ENCODE results near the gene MAD1L1.

Gene MAD1L1

DNA sequence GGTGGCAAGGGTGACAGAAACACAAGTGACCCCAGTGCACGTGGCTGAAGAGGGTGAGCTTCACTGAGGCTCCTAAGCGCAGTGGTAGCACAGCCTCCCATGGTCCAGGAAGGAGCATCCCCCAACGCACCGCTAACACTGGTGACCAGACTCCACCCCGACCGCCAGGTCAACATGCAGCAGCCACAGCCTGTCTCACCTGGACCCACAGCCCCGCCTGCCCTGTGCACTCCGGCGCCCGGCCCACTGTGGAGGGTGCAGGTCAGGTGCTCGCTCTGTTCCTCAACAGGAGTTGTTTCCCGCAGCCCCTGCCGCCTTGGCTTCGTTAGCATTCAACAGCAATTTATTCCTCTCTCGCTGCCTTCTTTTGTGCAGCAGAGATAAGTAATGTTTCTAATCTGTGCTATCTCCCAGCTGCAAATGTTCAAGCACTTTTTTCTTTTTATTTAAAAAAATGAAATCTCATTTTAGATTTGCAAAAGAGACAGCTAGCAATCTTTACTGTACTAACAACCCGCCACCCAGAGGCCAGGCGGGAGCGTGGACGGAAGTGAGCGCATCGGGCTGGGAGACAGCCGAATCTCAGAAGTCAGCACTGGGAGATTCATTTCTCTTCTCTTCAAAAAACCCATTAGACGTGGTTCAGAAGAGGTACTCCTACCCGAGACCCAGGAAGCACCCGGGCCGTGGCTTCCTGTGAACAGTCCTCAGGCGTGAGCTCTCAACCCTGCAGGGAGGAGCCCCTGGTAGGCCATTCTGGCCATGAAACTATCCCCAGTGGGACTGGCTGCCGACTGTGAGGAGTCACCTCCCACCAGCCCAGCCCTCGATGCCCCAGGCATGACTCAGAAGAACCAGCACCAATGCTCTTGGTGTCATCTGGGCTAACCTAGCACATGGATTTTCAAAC lies 133.4 kb downstream of the MAD1L1 start:
- DNase-seq, result no peak

DNA sequence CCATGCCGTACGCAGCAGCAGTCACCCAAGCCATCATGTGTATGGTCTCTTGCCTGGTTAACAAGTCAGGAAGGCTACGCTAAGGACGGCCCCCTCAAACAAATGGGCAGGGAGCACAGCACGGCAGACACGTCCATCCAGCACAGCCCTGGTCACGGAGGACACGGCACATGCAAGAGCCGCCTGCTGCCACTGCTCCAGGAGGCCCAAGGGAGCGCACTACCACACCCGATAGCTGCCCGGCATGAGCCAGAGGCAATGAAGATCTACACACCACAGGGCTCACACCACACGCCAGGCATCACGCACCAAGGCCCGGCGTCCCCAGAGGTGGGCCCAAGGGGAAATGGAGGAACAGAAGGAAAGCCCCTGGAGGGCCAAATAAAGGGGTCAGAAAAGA lies 134.2 kb downstream of the MAD1L1 start:
- DNase-seq, result no peak

DNA sequence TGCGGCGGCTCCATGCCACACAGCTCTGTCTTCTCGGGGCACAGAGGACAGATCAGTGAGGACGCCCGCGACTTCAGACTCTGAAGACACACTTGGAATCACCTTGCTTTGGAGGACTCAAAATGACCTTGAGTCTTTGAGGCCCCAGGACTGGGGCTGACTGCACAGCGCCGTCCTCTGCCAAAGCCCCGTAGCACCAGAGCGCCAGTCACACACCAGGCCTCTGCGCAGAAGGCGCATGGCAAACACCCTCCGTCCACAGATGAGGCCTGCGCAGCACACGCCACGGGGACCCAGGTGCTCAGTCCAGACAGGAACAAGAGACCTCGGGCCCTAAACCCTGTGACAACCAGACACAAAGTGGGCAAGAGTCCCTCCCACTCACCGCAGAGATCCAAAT lies 134.7 kb downstream of the MAD1L1 start:
- no peak for DNase-seq

DNA sequence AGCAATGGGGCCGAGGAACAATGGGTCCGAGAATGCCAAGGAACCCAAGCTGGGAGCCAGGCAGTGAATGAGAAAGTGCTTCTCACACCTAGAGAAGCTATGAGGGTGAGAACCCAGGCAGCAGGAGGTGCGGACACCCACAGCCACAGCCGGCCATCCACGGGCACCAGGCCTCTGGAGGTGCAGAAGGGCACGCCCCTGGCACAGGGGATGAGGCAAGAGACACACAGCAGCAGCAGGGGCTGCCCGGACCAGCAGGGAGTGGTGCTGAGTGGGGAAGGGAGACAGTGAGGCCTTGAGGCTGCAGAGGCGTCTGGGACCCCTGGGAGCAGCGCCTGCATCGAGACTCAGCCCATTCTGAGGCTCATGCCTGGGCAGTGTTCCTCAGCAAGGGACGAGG lies 135.3 kb downstream of the MAD1L1 start:
- DNase-seq, result no peak

DNA sequence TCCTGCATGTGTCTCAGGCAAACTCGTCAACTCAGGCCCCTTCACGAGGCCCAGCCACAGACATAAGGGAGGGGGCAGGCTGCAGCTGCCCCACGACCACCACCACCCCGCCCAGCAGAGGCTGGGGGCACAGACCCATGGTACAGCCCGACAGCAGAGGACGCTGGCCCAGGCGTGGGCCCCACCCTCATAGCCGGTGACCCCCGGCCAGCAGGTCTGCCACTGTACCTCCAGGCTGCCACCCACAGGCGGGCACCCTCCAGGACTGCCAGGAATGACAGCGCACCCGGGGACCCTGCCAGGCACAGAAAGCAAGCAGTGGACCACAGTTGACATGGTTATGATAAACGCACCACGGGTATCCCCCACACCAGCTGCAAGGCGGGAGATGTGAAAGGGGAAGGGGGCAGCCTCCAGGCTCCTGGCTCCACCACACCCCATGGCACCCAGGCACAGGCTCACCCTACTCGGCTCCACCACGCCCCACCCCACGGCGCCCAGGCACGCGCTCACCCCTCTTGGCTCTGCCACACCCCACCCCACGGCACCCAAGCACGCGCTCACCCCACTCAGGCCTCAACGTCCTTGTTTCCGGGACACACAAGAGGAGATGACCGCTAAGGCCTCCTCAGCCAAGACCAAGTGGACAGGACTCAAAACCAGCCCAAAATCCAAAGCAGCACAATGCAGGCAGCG lies 135.9 kb downstream of the MAD1L1 start:
- no peak for DNase-seq

DNA sequence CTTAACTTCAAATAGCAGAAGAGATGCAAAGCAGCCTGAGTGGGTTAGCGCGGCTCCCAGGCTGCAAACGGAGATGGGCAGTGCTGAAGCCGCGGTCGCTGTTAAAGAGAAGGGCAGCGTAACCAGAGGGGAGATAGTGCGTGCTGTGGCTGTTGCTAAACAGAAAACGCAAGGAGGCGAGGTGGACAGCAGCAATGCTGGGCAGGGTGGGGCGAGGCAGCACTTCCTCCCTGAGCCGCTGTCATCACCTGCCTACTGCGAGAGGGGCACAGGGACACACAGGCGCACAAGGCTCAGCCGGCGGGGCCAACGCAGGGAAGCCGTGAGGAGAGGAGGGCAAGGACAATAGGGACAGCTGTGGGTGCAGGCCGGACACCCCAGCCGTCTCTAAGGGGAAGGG lies 137.3 kb downstream of the MAD1L1 start:
- no peak for DNase-seq

DNA sequence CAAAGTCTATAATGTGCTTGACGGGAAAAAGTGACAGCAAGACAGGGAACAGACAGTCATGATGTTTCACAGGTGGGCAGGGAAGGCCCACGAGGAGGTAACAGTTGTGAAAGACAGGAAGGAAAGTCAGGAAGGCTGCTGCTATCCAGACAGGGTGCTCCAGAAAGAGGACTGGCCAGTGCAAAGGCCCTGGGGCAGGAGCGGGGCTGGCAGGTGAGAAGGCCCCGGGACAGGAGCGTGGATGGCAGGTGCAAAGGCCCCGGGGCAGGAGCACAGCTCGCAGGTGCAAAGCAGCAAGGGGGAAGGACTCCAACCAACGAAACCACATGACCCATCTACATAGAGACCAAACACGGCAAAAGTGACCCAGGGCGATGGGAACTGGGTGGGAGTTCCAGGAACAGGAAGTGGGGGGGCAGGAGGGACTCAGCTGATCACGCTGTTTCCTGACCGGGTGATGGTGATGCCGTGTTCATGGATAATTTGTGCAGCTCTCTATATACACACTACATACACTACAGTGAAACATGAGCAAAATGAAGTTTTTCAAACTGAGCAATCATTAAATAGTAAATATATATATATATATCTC lies 138.2 kb downstream of the MAD1L1 start:
- DNase-seq, result no peak

DNA sequence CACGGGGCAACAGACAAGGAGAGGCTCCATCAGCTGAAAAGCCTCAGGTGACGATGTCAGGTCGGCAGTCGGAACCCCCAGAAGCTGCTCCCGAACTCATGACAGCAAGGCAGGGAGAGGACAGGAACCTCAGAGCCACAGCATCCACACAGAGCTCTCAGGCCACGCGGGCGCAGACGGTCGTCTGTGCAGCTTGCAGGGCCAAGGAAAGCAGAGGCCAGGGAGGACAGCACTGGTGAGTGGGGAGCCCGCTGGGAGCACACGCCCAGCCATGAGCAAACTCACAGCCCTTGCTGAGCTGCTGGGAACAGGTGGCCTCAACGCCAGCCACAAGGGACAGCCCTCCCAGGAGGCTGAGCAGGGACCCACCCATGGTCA lies 138.9 kb downstream of the MAD1L1 start:
- no peak for DNase-seq

DNA sequence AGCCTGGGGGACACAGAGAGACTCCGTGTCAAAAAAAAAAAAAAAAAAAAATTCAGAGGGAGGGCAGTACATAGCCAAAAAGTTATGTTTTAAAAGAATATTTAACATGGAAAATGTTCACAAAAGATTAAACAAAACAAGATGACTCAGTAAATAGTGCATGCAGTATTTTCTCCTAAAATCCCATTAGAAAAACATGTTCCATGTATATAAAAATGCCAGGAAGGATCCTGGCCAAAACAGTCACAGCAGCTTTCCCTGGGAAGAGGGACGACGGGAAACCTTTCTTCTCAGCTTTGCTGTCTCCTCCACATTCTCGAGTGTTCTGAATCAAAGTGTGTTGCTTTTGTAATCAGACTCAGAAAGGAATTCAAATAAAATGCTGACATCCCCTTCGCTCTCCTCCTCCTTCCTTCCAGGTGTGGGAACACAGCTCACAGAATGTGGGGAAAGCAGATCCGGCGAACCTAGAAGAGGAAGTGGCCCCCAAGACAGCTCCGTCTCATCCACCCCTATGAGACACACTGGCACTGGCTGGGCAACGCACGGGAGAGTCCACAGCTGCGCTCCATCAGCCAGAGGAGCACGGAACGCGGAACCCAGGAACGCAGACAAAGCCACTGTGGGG lies 139.4 kb downstream of the MAD1L1 start:
- no peak for DNase-seq

DNA sequence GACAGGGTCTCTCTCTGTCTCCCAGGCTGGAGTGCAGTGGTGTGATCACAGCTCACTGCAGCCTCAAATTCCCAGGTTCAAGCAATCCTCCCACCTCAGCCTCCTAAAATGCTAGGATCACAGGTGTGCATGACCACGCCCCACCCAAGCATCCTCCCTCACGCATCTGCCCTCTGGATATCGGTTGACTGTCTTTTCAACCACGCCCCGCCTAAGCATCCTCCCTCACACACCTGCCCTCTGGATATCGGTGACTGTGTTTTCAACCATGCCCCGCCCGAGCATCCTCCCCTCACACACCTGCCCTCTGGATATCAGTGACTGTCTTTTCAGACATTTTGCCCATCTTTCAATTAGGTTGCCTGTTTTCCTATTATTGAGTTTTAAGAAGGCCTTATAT lies 140.5 kb downstream of the MAD1L1 start:
- no peak for DNase-seq

DNA sequence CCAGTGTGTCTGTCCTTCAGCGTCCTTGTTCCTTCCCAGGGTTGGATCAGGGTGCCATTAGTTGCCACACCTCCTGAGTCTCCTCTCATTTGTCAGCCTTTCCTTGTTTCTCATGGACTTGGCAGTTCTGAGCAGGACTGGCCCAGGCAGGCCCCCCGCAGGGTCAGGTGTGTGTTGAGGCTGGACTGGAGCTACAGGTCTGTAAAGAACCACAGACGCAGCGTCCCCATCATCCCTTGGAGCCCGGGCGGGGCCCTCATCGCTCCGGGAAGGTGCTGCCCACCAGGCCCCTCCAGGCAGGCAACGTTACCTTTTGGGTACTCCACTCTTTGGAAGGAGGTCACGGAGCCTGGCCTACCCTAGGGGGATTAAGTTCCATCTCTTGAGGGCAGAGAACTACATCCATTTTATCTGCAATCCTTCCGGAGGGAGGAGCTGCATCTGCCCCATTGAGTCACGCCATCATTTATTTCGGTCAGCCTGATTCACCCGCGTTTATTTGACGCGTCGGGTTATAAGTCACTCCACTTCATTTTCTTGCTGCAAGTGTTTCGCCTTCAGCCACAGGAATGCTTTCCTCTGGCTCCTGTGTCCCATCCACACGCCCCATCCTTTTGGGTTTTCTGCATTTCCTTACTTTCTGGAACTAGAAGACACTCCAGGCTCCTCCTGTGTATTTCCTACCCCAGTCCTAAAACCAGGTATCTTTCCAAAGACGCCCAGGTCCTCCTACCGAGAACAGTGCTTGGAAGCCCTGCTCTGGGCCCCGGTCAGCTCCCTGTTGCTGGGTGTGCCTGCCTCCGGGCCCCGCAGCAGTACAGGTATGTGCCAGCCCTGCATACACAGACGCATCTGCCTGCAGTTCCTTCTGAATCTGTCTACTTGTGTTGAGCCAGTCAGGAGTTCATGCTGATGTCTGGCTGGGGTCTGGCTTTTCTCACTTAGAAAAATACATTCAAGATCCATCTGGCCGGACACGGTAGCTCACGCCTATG lies 141.9 kb downstream of the MAD1L1 start:
- DNase-seq, result no peak

DNA sequence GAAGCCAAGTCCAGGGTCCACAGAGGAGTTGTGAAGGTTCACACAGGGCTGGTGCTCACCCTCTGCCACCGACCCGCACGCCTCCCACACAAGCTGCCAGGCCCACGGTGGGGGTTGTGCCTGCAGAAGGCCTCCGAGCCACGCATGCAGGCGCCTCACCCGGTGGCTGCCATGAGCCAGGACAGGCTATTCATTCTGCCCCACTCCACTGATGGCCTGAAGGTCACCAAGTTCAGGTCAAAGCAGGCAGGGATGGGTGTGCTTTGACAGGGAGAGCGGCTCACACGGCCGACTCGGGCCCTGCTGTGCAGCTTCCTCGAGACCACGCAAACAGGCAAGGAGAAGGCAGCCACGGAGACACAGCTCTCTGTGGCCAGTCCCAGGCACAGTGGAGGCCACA lies 143.9 kb downstream of the MAD1L1 start:
- no peak for DNase-seq

DNA sequence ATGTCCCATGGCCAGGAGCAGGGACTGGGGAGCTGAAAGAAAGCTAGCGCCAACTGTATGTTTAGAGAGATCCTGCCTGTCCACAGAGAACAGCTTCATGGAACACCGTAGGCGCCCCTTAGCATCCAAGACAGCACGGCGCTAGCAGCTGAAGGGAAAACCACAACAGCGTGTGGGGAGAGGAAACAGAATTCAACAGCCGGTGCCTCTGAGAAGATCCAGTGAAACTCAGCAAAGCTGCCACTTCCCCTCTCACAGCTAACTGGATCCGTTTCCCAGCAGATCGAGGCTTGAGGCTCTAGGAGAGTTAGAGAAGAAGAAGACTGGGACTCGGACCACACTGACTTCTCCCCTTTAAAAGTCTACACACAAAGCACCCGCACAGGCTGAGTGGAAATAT lies 145.0 kb downstream of the MAD1L1 start:
- no peak for DNase-seq

DNA sequence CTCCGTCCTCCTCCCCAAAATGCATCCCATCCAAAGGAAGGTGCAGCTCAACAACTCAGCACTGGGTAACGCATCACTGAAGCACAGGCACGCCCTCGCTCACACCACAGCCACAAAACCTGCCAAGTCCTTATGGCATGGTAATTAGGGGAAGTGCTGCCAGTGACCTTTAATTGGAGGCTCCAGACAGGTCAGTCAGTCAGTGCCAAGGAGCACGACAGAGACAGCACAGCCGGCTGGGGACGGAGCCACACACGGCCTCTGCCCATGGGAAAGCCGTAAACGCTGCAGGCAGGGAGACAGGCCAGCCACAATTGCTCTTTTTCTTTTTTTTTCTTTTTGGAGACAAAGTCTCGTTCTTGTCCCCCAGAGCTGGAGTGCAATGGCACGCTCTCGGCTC lies 146.5 kb downstream of the MAD1L1 start:
- DNase-seq, result no peak

DNA sequence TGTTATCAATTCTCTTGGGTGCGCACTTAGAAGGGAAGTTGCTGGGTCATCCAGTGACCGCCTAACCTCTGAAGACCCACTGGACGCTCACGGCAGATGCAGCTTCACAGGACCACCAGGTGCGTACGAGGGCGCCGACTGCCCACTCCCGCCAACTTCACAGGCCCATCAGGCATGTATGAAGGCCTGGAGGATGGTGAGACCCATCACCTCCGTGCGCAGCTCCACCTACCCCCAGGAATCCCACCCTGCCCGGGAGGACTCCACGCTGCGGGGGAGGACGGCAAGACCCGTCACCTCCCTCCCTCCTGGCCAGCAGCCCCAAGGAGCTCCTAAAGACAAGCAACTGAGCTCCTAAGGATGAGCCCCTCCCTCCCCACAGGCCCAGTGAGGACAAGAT lies 146.9 kb downstream of the MAD1L1 start:
- no peak for DNase-seq

DNA sequence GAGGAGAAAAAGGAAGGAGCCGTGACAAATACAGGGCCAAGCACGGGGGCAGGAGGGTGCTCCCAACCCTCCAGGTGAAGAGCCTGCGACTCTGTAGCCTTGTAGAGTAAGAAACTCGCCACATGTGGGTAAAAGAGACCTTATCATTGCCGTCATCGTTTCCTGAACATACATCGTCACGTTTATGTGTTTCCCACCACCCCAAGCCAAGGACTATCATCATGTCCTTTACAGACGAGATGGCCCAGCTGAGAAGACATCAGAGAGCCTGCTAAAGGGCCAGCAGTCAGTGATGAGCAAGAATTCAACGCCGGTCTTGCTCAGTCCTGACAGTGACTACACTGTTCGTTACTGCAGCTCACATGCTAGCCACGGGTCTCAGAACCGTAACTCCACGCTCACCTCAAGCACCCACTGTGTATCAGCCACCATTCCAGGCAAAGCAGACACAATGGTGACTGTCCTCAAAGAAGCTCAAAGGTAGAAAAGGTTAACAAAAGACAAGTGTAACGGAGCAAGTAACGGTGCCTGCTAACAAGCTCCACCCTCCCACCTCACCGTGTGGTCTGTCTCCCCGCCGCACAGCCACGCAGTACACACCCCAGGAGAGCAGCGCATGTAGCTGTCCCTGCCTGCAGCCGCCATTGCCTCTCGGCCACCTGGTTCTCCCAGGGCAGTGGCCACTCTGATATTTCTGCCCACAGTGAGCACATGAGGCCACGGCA lies 147.8 kb downstream of the MAD1L1 start:
- DNase-seq, result no peak

DNA sequence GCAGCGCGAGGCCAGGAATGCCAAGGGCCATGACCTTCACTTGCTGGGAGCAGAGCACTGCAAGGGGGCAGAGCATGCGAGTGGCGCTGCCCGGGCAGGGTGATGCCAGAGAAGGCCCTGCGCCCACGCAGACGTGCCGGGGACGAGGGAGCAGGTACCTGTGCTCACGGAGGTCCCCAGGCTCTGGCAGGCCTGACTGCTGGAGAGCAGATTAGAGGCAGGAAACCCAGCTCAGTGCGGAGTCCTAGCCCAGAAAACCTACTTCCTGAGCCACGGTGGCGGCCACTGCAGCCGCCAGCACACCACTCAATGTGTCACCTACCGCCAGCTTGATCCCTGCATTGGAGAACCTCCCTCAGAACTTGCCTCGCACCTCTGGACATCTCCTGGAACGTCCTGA lies 148.4 kb downstream of the MAD1L1 start:
- no peak for DNase-seq

DNA sequence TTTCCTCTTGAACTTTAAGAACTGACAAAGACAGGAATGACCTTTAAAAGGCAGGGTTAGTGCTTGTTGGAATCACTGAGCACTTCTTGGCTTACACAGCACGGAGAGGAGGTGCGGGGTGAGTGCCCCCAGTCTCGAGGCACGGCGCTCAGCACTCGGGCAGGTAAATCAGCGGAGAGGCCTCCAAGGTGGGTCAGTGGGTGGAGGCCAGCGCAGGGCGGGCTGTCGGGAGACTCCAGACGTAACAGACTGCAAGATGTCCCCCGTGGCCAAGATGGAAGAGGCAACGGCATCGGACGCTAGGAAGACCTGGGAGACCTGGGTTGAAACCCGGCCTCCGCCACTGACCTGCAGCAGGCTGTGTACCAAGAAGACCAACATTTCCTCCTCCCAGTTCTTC lies 149.4 kb downstream of the MAD1L1 start:
- no peak for DNase-seq

DNA sequence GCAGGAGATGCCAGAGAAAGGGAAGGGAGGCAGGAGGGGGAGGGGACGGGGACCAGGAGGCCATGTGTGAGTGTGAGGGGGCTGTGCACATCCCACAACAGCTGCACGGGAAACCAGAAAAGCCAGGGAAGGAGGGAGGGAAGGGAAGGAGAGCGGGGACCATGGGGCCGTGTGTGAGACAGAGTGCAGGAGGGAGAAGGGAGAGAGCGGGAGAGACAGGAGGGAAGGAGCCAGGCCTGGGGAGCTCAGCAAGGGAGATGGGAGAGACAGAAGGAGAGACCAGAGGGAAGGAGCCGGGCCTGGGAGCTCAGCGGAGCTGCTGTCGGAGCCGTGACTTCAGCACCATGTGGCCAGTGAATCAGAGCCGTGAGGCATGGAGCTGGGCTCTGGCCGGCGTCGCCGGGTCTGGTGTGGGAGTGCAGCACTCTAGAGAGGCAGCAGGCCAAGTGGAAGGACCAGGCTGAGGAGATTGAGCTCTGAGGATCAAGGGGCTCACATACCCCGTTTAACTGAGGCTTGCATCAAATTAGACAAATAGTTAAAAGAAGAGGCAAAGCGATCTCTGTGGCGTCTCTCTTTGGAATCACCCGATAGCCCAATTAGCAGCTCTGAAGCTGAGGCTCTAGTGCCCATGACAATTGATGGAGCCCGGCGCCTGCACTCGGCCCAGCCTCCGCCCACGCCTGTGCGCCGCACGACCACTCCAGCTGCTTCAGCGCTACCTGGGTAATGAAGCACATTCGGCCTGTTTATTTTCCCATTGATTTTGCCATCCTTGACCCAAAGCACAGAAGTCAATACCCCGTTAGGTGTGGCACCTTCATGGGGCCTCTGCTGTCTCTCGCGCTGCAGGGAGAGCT lies 150.4 kb downstream of the MAD1L1 start:
- DNase-seq, result no peak

DNA sequence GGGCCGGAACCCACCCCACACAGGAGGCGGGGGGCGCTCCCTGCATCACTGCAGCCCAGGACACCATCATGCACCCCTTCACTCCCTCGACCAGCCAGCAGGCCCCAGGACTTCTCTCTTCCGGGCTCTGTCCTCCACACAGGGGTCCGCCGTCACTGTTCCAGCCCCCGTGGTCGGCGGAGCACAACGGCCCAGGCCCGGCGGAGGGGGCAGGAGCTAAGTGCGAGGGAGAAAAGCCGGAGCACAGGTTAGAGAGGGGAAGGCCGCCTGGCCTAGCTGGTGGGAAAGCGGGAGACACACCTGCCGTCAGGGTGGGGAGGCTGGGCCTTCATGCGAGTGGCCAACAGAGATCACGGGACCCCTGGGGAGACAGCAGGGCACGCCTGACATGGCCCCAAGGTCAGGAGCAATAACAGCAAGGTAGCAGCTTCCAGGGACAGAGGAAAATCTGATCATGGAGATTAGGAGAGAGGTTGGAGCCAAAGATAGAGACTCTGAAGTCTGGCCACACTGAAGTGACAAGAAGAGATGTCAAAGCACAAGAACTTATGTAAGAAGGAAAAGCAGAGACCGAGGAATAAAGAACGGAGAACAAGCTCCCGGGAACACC lies 151.1 kb downstream of the MAD1L1 start:
- no peak for DNase-seq

All from stimulated activated naive CD4-positive, alpha-beta T cell treated with Interleukin-2 at 50 U/mL for 16 hours (primary cell).